SU-DHL-6 (cell line): ENCODE results near the gene TGFB2.

Experiments used
- H2AFZ ChIP-seq: fragments of 200-600 bp; sonication (generic); 2 replicates; pipeline ENCODE4 v1.6.1; 2014; ENCODE audit warnings: low read depth, mild to moderate bottlenecking, moderate library complexity, mixed read lengths, antibody characterized with exemption, low read length; ENCODE audit not compliant: severe bottlenecking
- H3F3A ChIP-seq: fragments of 200-600 bp; shearing (Covaris generic); 2 replicates; pipeline ENCODE4 v1.6.0; 2016; ENCODE audit warnings: antibody characterized with exemption, mild to moderate bottlenecking; ENCODE audit not compliant: insufficient read depth
- H3K27ac ChIP-seq: fragments of 200-600 bp; sonication (generic); 2 replicates; pipeline ENCODE4 v1.5.1; 2016; ENCODE audit warnings: low read depth, mild to moderate bottlenecking, low read length, moderate library complexity, mixed read lengths
- H3K27me3 ChIP-seq: fragments of 200-600 bp; sonication (generic), shearing (Covaris generic); 2 replicates; pipeline ENCODE4 v1.6.0; 2014; ENCODE audit warnings: mild to moderate bottlenecking, low read length
- H3K36me3 ChIP-seq: fragments of 200-600 bp; sonication (generic); 2 replicates; pipeline ENCODE4 v1.6.1; 2014; ENCODE audit warnings: mild to moderate bottlenecking, low read length, mixed read lengths
- H3K4me2 ChIP-seq: fragments of 300-600, 200-600 bp; shearing (Covaris generic), sonication (generic); 2 replicates; pipeline ENCODE4 v1.6.0; 2014; ENCODE audit warnings: low read length, low read depth, mild to moderate bottlenecking; ENCODE audit not compliant: poor library complexity, severe bottlenecking
- H3K4me3 ChIP-seq: fragments of 200-600 bp; sonication (generic); 2 replicates; pipeline ENCODE4 v1.5.1; 2014; ENCODE audit warnings: antibody characterized with exemption, low read length, mild to moderate bottlenecking, mixed read lengths; ENCODE audit not compliant: insufficient read depth, poor library complexity, severe bottlenecking
- H3K79me2 ChIP-seq: fragments of 200-600 bp; sonication (generic); 2 replicates; pipeline ENCODE4 v1.6.1; 2014; ENCODE audit warnings: mild to moderate bottlenecking, low read length, moderate library complexity; ENCODE audit not compliant: insufficient read depth
- H3K9ac ChIP-seq: fragments of 200-600 bp; sonication (generic); 2 replicates; pipeline ENCODE4 v1.7.0; 2014; ENCODE audit warnings: mild to moderate bottlenecking, low read length
- H3K9me2 ChIP-seq: fragments of 200-600 bp; sonication (generic); replicated peaks from 2 replicates; pipeline ENCODE4 v1.6.1; 2014; ENCODE audit warnings: low read length; ENCODE audit not compliant: insufficient read depth
- H3K9me3 ChIP-seq: fragments of 200-600 bp; sonication (generic); 2 replicates; pipeline ENCODE4 v1.6.1; 2014; ENCODE audit warnings: low read length, mixed read lengths; ENCODE audit not compliant: insufficient read depth
- H4K20me1 ChIP-seq: fragments of 200-600 bp; sonication (generic); 2 replicates; pipeline ENCODE4 v1.6.1; 2014; ENCODE audit warnings: low read depth, mild to moderate bottlenecking, antibody characterized with exemption, low read length, moderate library complexity, mixed read lengths
- CTCF ChIP-seq: fragments of 200-600 bp; sonication (generic); IDR thresholded peaks from one replicate; pipeline ENCODE4 v1.5.1; 2017; ENCODE audit warnings: antibody characterized with exemption, mild to moderate bottlenecking, low read length, moderate library complexity; ENCODE audit not compliant: insufficient read depth, poor library complexity, severe bottlenecking
- EZH2phosphoT487 ChIP-seq: fragments of 200-600 bp; sonication (generic), shearing (Covaris generic); conservative IDR thresholded peaks from 2 replicates; pipeline ENCODE4 v1.6.1; 2018; ENCODE audit warnings: mild to moderate bottlenecking, antibody characterized with exemption, low read length, moderate library complexity, mixed read lengths

The TGFB2 gene

GRCh38 chr1:218402786-218403120, 57.6 kb downstream of the TGFB2 start:
- H3F3A ChIP-seq, result no peaks in the 10 kb centered on the region
- H3K4me2 ChIP-seq, result no peak overlapping the region
- no peaks in the 10 kb centered on the region for H3K9me2 ChIP-seq
- H2AFZ ChIP-seq, result no peak overlapping the region
- H3K27me3 ChIP-seq, result no peaks in the 10 kb centered on the region
- no peak for TF ChIP-seq CTCF
- no peak for TF ChIP-seq EZH2phosphoT487
- no peak overlapping the region for H3K9ac ChIP-seq
- no peaks in the 10 kb centered on the region for H3K9me3 ChIP-seq
- no peak overlapping the region for H3K27ac ChIP-seq
- no peaks in the 10 kb centered on the region for H3K79me2 ChIP-seq
- H3K36me3 ChIP-seq, result no peaks in the 10 kb centered on the region
- H4K20me1 ChIP-seq, result no peaks in the 10 kb centered on the region
- H3K4me3 ChIP-seq, result no peak overlapping the region

- no peaks in the 10 kb centered on the region for H4K20me1 ChIP-seq
- no peak overlapping the region for H3K4me3 ChIP-seq
- H3K9me3 ChIP-seq, result no peaks in the 10 kb centered on the region
- TF ChIP-seq EZH2phosphoT487 (no peak), CTCF (no peak)
- no peak overlapping the region for H3K4me2 ChIP-seq
- no peaks in the 10 kb centered on the region for H3K27me3 ChIP-seq
- H3K9me2 ChIP-seq, result no peaks in the 10 kb centered on the region
- no peak overlapping the region for H3K9ac ChIP-seq
- no peaks in the 10 kb centered on the region for H3K36me3 ChIP-seq
- H2AFZ ChIP-seq, result no peak overlapping the region
- H3K79me2 ChIP-seq, result no peaks in the 10 kb centered on the region
- H3F3A ChIP-seq, result no peaks in the 10 kb centered on the region
- no peak overlapping the region for H3K27ac ChIP-seq
Measured at GRCh38 chr1:218403300-218403699, 58.2 kb downstream of the TGFB2 start.

- no peaks in the 10 kb centered on the region for H3K36me3 ChIP-seq
- H3K27ac ChIP-seq, result no peak overlapping the region
Measured at GRCh38 chr1:218407630-218408029, 62.5 kb downstream of the TGFB2 start.

More at GRCh38 chr1:218407630-218408029, 62.5 kb downstream of the TGFB2 start:
- H3K9me2 ChIP-seq, result no peaks in the 10 kb centered on the region
- H3K4me2 ChIP-seq, result no peak overlapping the region
- no peaks in the 10 kb centered on the region for H3K27me3 ChIP-seq
- no peak for TF ChIP-seq EZH2phosphoT487
- no peak for TF ChIP-seq CTCF
- H3F3A ChIP-seq, result no peaks in the 10 kb centered on the region
- H3K79me2 ChIP-seq, result no peaks in the 10 kb centered on the region
- no peak overlapping the region for H3K9ac ChIP-seq
- H3K4me3 ChIP-seq, result no peak overlapping the region
- H2AFZ ChIP-seq, result no peak overlapping the region
- H4K20me1 ChIP-seq, result no peaks in the 10 kb centered on the region
- no peaks in the 10 kb centered on the region for H3K9me3 ChIP-seq
